ENCODE data around the gene TUFM.

DNA sequence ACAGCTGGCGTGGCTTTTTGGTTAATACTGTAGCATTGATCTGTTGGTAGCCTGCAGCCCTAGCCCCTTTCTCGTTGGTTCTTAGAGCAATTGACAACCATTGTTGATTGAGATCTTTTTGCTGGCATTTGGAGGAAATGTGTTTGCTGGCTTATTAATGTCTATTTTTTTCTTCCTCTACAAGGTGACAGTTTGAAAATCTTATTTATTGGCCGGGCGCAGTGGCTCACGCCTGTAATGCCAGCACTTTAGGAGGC, 21.5 kb downstream of the TUFM start:
- TF ChIP-seq, protein P1, sequence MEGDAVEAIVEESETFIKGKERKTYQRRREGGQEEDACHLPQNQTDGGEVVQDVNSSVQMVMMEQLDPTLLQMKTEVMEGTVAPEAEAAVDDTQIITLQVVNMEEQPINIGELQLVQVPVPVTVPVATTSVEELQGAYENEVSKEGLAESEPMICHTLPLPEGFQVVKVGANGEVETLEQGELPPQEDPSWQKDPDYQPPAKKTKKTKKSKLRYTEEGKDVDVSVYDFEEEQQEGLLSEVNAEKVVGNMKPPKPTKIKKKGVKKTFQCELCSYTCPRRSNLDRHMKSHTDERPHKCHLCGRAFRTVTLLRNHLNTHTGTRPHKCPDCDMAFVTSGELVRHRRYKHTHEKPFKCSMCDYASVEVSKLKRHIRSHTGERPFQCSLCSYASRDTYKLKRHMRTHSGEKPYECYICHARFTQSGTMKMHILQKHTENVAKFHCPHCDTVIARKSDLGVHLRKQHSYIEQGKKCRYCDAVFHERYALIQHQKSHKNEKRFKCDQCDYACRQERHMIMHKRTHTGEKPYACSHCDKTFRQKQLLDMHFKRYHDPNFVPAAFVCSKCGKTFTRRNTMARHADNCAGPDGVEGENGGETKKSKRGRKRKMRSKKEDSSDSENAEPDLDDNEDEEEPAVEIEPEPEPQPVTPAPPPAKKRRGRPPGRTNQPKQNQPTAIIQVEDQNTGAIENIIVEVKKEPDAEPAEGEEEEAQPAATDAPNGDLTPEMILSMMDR (IDR thresholded peaks at IDR 0.05): no peak
- no peak for TF ChIP-seq ZFX (IDR thresholded peaks at IDR 0.05; ENCODE audit: borderline replicate concordance)

Measured in 22Rv1 (cell line).